GM21786 (cell line): ENCODE results near the gene SNIP1.
"Not testable (repeated sequence)": the region's sequence is repeated elsewhere in the genome, so short reads cannot be mapped to it uniquely, and the experiment has no call there.

Source experiments
- ATAC-seq: cut with Tn5 transposase; IDR thresholded peaks from one replicate; pipeline ENCODE4 v1.9.1; 2021; ENCODE audit not compliant: unreplicated experiment

Gene SNIP1

DNA sequence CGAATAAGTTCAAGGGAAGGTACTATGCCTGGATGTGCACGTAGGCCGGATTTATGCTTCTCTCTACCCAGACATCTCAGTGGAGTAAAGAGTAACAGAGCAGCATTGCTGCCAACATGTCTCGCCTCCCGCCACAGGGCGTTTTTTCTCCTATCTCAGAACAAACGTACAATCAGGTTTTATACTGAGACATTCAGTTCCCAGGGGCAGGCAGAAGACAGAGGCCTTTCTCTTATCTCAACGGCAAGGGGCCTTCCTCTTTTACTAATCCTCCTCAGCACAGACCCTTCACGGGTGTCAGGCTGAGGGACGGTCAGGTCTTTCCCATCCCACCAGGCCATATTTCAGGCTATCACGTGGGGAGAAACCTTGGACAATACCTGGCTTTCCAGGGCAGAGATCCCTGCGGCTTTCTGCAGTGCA is 5.9 kb upstream of the SNIP1 start:
- not testable (repeated sequence) for ATAC-seq

DNA sequence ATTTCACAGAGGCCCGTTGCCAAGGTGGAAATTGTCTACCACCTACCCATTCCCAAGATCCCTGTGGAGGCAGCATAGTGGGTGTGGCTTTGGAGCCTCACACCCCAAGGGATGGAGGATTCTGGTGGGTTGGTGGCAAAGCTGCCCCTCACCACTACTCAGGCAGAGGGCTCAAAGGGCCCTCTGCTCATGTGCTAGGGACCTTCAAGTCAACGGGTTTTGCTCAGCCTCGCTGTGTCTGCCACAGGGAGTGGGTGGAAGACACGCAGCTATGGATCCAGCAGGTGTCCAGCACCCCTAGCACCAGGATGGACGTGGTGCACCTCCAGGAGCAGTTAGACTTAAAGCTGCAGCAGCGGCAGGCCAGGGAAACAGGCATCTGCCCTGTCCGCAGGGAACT is 5.0 kb upstream of the SNIP1 start:
- no peak for ATAC-seq

DNA sequence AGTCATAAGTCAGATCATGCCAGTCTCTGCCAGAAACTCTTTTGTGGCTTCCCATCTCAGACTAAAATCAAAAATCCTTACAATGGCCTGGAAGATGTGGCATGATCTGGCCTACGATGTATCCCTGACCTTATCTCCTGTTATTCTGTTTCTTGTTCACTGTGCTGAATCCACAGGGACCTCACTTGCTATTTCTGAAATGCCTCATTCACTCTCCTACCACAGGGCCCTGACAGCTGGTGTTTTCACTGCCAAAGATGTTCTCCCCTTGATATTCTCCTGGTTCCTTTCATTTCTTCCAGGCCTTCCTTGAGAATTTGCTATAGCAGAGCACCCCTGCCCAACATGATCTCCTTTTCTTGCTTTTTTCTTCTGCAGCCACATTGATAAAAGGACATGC is 4.3 kb upstream of the SNIP1 start:
- no peak for ATAC-seq

DNA sequence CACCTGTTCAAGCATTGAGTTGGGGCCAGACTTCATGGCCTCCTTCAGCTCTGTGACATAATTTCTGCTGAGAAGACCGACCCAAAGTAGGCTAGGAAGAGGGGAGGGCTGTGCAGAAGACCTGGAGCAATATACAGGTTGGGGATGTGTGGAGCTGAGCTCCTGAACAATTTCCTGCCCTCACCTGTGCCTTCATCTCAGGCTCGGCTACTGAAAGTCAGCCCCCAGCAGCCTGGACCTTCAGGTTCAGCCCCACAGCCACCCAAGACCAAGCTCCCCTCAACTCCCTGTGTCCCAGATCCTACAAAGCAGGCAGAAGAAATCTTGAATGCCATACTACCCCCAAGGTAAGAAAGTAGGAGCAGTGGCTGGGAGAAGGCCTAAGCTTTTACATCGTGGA is 3.3 kb upstream of the SNIP1 start:
- ATAC-seq = no peak

DNA sequence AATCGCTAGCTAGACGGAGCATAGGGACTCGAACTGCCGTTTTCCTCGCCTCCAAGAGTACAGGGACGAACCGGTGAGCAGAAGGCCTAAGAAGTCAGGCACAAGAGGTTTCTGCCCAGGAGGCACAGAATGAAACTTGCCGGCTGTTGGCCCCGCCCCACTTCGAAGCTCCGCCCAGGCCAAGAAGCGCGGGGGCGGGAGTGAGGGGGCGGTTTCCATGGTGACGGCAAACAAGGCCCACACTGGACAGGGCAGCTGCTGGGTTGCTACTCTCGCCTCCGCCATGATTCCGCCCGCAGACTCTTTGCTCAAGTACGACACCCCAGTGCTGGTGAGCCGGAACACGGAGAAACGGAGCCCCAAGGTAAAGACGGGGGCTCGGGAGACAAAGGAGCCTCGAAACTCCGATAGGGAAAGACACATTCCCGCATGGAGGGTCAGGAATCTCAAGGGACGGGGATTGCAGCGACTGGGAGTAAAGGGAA is 2.7 kb upstream of the SNIP1 start, which contains the start of gene DNALI1:
Gene DNALI1 (plus strand): TSS at position 229 of the 485 bp plus-strand sequence. CDS start 55 bp downstream, at position 284.
- no peak for ATAC-seq

DNA sequence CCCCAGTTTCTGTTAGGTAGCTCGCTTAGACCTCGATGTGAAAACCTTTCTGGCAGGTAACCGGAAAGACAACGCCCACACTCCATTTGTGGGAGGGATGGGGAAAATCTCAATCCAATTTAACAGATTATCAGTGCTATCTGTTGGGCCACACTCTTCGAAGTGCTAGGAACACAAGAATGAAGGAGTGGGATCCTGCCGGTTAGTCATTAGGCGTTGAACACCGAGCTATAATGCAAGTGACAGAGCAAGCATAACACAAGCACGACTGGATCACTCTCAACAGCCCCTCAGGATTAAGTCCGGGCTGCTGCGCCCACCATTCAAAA is 531 bp downstream of the SNIP1 start:
- ATAC-seq = no peak

DNA sequence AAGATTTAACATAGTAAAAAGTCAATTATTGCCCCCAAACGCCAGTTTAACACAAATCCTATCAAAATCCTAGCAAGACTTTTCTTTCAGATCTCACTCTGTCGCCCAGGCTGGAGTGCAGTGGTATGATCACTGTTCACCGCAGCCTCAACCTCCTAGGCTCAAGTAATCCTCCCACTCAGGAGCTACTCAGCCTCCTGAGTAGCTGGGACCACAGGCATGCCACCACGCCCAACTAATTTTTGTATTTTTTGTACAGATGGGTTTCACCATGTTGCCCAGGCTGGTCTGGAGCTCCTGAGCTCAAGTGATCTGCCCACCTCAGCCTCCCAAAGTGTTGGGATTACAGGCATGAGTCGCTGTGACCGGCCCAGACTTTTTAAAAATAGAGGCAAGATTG is 4.8 kb downstream of the SNIP1 start:
- ATAC-seq = no peak

DNA sequence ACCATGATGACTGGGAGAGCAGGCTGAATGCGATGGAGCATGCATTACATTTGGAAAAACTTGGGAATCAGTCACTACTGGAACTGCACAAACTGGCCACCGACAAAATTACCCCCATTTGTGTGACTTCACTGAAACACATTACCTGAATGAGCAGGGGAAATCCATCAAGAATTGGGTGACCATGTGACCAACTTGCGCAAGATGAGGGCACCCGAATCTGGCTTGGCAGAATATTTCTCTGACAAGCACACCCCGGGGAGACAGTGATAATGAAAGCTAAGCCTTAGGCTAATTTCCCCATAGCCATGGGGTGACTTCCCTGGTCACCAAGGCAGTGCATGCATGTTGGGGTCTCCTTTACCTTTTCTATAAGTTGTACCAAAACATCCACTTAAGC is 9.1 kb downstream of the SNIP1 start:
- ATAC-seq = no peak

DNA sequence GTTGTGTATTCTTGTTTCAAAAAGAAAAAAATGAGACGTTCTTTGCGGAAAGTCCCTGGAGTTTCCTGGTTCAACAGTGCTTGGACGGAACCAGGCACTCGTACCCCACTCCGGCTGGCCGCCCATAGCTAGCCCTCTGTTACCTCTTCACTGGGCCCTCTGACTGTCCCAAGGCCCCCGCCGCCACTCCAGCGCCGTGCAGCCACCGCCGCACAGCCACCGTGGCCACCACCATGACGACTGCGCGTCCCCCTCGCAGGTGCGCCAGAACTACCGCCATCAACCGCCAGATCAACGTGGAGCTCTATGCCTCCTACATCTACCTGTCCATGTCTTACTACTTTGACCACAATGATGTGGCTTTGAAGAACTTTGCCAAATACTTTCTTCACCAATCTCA is 9.6 kb downstream of the SNIP1 start:
- ATAC-seq = no peak

DNA sequence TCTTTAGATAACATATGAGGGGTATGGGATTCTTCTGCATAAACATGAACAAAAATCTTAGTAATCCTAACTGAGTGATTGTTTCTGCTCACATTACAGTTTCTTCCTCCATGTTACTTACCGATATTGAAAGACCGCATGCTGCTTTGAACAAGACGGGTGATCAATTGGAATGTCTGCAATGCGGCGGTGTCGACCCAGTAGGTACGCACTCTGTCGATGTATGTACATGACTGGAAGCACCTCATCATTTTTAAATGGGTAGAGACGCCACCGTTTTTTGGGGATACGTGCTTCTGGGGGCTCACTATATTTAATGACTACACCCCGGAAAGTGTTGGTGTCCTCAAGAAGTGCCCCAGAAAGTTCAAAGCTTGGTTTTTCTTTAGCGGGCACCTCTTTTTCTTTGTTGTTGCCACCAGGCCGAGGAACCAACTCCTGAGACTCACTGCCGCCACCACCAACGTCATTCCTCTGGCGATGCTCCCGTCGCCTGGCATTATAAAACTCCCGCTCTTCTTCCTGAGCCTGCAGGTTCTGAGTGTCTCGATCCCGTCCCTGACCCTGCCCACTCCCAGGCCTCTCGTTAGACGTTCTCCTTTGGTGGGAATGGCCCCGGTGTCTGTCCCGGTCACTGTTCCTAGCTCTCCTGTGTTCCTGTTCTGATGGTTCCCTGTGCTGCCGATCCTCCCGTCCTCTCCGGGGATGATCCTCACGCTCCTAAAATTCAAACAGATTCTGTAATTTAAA is 13.9 kb downstream of the SNIP1 start:
- ATAC-seq = no peak

DNA sequence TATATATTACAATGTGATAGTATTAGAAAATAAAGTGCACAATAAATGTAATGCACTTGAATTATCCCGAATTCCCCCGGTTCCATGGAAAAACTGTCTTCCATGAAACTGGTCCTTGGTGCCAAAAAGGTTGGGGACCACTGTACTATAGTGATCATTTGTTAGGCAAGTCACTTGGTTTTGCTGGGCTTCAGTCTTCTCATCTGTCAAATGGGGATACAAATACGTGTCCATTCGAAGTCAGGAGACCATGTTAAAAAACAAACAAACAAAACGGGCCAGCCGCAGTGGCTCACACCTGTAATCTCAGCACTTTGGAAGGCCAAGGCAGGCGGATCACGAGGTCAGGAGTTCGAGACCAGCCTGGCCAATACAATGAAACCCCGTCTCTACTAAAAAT is 14.9 kb downstream of the SNIP1 start:
- not testable (repeated sequence) for ATAC-seq

DNA sequence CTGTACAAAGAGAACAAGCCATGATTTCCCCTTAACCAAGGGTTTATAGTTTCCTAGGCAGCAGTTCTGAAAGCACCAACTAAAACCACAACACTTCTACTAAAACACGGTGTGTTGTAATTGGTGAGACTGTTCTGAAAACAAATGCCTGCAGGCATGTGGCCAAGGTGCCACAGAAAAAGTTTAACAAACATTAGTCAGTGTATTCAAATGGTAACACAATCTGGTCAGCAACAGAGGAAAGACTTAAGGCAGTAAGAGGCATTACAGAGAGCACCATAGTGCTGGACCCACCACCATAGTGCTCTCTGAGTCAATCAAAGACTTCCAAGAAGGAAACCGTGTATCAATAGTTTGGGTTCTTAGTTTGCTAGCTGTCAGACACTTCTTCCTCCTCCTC is 16.7 kb downstream of the SNIP1 start:
- no peak for ATAC-seq

DNA sequence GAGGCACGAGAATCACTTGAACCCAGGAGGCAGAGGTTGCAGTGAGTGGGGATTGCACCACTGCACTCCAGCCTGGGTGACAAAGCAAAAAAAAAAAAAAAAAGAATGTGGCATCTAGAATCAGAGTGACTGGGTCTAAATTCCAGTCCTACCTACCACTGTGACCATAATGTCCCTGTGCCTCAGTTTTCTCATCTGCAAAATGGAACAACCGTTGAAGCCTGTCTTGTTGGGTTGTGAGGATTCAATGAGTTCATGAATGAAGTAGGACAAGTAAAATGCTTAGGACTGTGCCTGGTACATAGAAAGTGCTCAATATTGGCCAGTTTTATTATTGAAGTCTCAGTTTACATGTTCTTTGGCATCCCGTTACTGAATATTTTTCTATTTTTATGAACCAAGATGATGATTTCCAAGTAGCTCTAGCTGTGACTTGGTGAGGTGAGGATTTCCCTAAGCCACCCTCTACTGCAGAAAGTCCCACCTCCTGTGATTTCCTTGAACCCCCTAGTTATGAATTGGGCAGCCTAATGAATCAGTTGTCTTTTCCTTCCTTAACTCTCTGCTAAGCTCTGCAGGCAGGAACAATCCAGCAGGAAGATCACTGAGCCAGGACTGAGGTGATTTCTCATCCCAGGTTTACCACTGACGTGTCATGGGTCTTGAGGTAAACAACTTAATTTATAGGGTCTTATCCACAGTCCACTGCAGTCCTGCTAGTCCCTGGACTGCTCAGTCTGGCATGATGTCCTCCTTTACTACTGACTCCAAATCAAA is 20.6 kb downstream of the SNIP1 start:
- no peak for ATAC-seq

DNA sequence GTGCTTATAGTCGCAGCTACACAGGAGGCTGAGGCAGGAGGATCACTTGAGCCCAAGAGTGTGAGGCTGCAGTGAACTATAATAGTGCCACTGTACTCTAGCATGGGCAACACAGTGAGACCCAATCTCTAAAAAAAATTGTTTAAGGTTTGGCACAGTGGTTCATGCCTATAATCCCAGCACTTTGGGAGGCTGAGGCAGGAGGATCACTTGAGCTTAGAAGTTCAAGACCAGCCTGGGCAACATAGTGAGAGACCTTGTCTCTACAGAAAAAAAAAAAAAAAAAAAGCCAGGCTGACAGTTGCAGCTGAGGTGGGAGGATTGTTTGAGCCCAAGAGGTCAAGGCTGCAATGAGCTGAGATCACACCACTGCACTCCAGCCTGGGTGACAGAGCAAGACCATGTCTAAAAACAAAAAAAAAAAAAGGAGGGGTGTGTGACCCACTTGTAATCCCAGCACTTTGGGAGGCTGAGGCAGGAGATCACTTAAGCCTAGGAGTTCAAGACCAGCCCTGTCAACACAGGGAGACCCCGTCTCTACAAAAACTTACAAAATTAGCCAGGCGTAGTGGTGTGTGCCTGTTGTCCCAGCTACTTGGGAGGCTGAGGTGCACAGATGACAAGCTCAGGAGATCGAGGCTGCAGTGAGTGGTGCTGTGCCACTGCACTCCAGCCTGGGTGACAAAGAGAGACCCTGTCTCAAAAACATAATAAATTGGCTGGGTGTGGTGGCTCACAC is 21.5 kb downstream of the SNIP1 start:
- not testable (repeated sequence) for ATAC-seq

DNA sequence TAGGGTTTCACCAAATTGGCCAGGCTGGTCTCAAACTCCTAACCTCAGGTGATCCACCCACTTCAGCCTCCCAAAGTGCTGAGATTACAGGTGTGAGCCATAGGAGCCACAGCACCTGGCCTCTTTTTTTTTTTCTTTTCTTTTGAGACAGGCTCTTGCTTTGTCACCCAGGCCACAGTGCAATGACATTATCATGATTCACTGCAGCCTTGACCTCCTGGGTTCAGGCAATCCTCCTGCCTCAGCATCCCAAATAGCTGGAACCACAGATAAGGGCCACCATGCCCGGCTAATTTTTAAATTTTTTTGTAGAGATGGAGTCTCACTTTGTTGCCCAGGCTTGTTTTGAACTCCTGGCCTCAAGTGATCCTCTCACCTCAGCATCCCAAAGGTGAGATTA is 24.2 kb downstream of the SNIP1 start:
- not testable (repeated sequence) for ATAC-seq

DNA sequence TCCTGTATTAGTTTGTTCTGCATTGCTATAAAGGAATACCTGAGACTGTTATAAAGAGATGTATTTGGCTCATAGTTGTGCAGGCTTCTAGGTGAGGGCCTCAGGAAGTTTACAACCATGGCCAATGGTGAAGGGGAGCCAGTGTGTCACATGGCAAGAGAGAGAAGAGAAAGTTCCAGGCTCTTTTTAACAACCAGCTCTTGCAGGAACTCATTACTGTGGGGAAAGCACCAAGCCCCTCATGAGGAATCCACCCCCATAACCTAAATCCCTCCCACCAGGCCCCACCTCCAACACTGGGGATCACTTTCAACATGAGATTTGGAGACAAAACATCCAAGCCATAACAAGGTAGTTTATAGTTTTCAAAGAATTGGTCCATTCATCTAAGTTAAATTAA is 34.5 kb downstream of the SNIP1 start:
- ATAC-seq = no peak

DNA sequence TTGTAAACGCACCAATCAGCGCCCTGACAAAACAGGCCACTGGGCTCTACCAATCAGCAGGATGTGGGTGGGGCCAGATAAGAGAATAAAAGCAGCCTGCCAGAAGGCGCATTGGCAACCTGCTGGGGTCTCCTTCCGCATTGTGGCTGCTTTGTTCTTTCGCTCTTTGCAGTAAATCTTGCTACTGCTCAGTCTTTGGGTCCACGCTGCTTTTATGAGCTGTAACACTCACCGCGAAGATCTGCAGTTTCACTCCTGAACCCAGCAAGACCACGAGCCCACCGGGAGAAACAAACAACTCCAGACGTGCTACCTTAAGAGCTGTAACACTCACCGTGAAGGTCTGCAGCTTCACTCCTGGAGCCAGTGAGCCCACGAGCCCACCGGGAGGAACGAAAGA is 35.2 kb downstream of the SNIP1 start:
- ATAC-seq = not testable (repeated sequence)

DNA sequence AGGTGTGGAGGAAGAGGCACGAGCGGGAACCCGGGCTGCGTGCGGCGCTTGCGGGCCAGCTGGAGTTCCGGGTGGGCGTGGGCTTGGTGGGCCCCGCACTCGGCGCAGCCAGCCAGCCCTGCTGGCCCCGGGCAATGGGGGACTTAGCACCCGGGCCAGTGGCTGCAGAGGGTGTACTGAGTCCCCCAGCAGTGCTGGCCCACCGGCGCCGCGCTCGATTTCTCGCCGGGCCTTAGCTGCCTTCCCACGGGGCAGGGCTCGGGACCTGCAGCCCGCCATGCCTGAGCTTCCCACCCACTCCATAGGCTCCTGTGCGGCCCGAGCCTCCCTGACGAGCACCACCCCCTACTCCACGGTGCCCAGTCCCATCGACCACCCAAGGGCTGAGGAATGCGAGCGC is 35.9 kb downstream of the SNIP1 start:
- ATAC-seq = not testable (repeated sequence)

DNA sequence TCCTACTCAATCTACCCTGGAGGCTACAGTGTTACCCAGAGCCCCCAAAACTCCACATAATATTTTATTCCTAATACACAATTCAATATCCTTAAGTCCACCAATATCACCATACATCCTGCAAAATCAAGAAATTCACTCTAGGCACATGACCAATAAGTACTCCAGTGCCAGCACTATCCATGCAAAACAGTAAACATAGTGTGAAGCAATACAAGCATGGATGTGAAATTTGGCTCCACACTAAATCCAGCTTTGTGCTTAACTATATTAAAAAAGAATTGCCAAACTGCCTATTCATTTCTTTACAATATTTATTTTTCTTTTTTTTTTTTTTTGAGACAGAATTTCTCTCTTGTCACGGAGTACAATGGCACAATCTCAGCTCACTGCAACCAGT is 36.5 kb downstream of the SNIP1 start:
- no peak for ATAC-seq

DNA sequence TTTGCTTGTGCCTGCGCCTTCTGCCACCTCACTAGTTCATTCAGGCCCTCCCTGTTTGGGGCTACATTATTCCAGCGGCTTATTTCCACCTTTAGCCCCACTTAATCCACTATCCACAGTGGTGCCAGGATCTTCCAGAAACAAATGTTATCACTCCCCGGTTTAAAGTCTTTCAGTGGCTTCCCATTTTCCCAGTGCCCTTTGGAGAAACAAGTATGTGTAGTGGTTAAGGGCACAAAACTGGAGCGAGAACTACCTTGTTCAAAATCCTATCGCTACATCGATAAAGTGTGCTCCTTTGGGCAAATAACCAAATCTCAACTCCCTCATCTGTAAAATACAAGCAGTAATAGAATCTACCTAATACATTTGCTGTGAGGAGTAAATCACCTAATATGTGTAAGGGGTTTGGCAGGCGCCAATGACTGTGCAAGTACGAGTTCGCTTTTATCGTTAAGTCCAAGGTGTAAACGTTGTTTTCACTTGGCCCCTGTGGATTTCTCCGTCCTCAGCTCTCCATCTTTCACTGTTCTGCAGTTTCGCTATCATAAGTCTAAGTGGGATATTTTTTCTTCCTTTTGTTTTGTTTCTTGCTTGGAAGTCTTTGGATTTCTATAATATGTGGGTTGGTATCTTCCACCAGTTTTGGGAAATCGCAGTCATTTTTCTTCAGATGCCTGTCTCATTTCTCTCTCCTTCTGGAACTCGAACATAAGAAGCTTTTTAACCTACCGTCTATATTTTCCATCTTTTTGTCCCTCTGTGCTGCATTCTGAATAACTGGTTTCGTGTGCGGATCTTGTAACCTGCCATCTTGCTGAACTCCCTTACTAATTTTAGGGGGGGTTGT is 38.7 kb downstream of the SNIP1 start:
- no peak for ATAC-seq
